ENCODE measurements around the gene RIC1.

The RIC1 gene

GRCh38 chr9:5789489-5789888, 160.6 kb downstream of the RIC1 start:
- Histone ChIP-seq H2BK12ac (ENCODE audit: low read length) (no peak overlapping the region), H3K79me1 (ENCODE audit: low read length) (no peaks in the 10 kb centered on the region), H3K4me1 (ENCODE audit: control insufficient read depth in 1 of 2, insufficient read depth in 2 of 2, low read length in 2 of 2) (no peaks in the 10 kb centered on the region), H4K12ac (ENCODE audit: low read depth, low read length) (no peak overlapping the region), H2BK5ac (ENCODE audit: low read depth, low read length, poor library complexity) (no peak overlapping the region), H2AK5ac (ENCODE audit: low read length) (no peak overlapping the region), H3K36me3 (ENCODE audit: control insufficient read depth in 1 of 2, insufficient read depth in 2 of 2, low read length in 2 of 2) (peaks cover 0 to 4% of the 10 kb centered on the region in 2 experiments), H2BK120ac (ENCODE audit: insufficient read depth, low read length, poor library complexity) (no peak overlapping the region), H3K14ac (ENCODE audit: low read length) (no peak overlapping the region), H3K27ac (ENCODE audit: low read depth, low read length) (no peak overlapping the region), H3K9ac (ENCODE audit: low read length) (no peak overlapping the region), H4K8ac (ENCODE audit: low read depth, low read length) (no peak overlapping the region), H4K91ac (ENCODE audit: low read depth, low read length) (no peak overlapping the region), H3K4ac (ENCODE audit: low read depth, low read length) (no peak overlapping the region), H3K9me3 (ENCODE audit: insufficient read depth, low read depth, low read length) (no peaks in the 10 kb centered on the region), H3K79me2 (ENCODE audit: control insufficient read depth, insufficient read depth, low read length, poor library complexity) (no peaks in the 10 kb centered on the region), H3K23ac (ENCODE audit: low read length) (no peak overlapping the region), H3K4me2 (ENCODE audit: low read length) (no peak overlapping the region), H3K27me3 (ENCODE audit: insufficient read depth, low read length) (no peaks in the 10 kb centered on the region), H3K18ac (ENCODE audit: low read length) (no peak overlapping the region), H2AFZ (ENCODE audit: insufficient read depth, low read length, poor library complexity) (no peak overlapping the region), H3K4me3 (ENCODE audit: low read depth, low read length) (no peak overlapping the region)
- WGBS (ENCODE audit: extremely low coverage, insufficient coverage, insufficient read length), result no CpG with 5 or more reads among the region's 5 CpGs
- no peak for DNase-seq

DNA sequence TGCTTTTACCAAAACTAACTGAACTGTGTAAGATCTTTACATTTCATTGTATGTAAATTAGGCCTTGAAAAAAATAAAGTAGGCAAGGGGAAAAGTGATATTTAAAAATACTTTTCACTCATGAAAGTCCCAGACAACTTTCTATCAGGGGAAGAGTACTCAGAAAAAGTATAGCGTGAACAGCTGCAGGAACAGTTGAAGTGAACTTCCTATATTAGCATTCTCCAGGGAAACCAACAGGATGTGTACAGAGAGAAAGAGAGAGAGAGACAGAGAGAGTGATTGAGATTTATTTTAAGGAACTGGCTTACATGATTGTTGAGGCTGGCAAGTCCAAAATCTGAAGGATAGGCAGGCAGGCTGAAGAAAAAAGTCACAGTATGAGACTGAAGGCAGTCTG, 162.0 kb downstream of the RIC1 start:
- H3K4me1 ChIP-seq (ENCODE audit: control insufficient read depth in 1 of 2, insufficient read depth in 2 of 2, low read length in 2 of 2), result no peaks in the 10 kb centered on the region
- H3K4ac ChIP-seq (ENCODE audit: low read depth, low read length), result no peak overlapping the region
- no peak overlapping the region for H3K9ac ChIP-seq (ENCODE audit: low read length)
- no peak overlapping the region for H3K18ac ChIP-seq (ENCODE audit: low read length)
- H3K9me3 ChIP-seq (ENCODE audit: insufficient read depth, low read depth, low read length), result no peaks in the 10 kb centered on the region
- H3K4me2 ChIP-seq (ENCODE audit: low read length), result no peak overlapping the region
- H2BK120ac ChIP-seq (ENCODE audit: insufficient read depth, low read length, poor library complexity), result no peak overlapping the region
- H3K79me2 ChIP-seq (ENCODE audit: control insufficient read depth, insufficient read depth, low read length, poor library complexity), result no peaks in the 10 kb centered on the region
- H3K27ac ChIP-seq (ENCODE audit: low read depth, low read length), result no peak overlapping the region
- no peak overlapping the region for H4K8ac ChIP-seq (ENCODE audit: low read depth, low read length)
- no peak for DNase-seq
- no peak overlapping the region for H2AK5ac ChIP-seq (ENCODE audit: low read length)
- no peak overlapping the region for H3K4me3 ChIP-seq (ENCODE audit: low read depth, low read length)
- no peak overlapping the region for H3K14ac ChIP-seq (ENCODE audit: low read length)
- no peak overlapping the region for H4K91ac ChIP-seq (ENCODE audit: low read depth, low read length)
- no CpG with 5 or more reads among the region's 1 CpG for WGBS (ENCODE audit: extremely low coverage, insufficient coverage, insufficient read length)
- no peaks in the 10 kb centered on the region for H3K79me1 ChIP-seq (ENCODE audit: low read length)
- no peak overlapping the region for H3K23ac ChIP-seq (ENCODE audit: low read length)
- peaks cover 0 to 2% of the 10 kb centered on the region in 2 experiments for H3K36me3 ChIP-seq (ENCODE audit: control insufficient read depth in 1 of 2, insufficient read depth in 2 of 2, low read length in 2 of 2)
- H2BK12ac ChIP-seq (ENCODE audit: low read length), result no peak overlapping the region
- no peak overlapping the region for H2AFZ ChIP-seq (ENCODE audit: insufficient read depth, low read length, poor library complexity)
- no peak overlapping the region for H4K12ac ChIP-seq (ENCODE audit: low read depth, low read length)
- no peaks in the 10 kb centered on the region for H3K27me3 ChIP-seq (ENCODE audit: insufficient read depth, low read length)
- H2BK5ac ChIP-seq (ENCODE audit: low read depth, low read length, poor library complexity), result no peak overlapping the region

DNA sequence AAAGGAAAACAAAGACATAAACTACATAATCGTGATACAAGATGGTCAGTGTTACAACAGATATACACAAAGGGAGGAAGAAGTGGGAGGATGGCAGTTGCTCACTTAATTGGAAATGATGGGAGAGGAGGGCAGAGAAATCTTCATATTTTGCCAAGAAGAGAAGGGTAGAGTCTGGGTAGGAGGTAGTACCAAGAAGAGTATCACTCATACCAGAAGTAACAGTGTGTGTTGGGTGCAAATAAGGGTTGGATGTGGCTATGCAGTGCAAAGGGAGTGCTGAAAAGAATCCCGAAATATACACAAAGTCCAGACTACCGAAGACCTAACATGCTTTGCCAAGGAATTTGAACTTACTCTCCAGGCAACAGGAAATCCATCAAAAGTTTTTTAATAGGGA, 163.0 kb downstream of the RIC1 start:
- no CpG with 5 or more reads among the region's 3 CpGs for WGBS (ENCODE audit: extremely low coverage, insufficient coverage, insufficient read length)
- H3K4me1 ChIP-seq (ENCODE audit: control insufficient read depth in 1 of 2, insufficient read depth in 2 of 2, low read length in 2 of 2), result no peaks in the 10 kb centered on the region
- H3K36me3 ChIP-seq (ENCODE audit: control insufficient read depth in 1 of 2, insufficient read depth in 2 of 2, low read length in 2 of 2), result no peaks in the 10 kb centered on the region
- no peaks in the 10 kb centered on the region for H3K79me2 ChIP-seq (ENCODE audit: control insufficient read depth, insufficient read depth, low read length, poor library complexity)
- H2AFZ ChIP-seq (ENCODE audit: insufficient read depth, low read length, poor library complexity), result no peak overlapping the region
- H2BK120ac ChIP-seq (ENCODE audit: insufficient read depth, low read length, poor library complexity), result no peak overlapping the region
- H3K9me3 ChIP-seq (ENCODE audit: insufficient read depth, low read depth, low read length), result no peaks in the 10 kb centered on the region
- no peak overlapping the region for H4K91ac ChIP-seq (ENCODE audit: low read depth, low read length)
- H3K4me2 ChIP-seq (ENCODE audit: low read length), result no peak overlapping the region
- no peak overlapping the region for H4K12ac ChIP-seq (ENCODE audit: low read depth, low read length)
- H3K27me3 ChIP-seq (ENCODE audit: insufficient read depth, low read length), result no peaks in the 10 kb centered on the region
- no peak overlapping the region for H2BK12ac ChIP-seq (ENCODE audit: low read length)
- H3K9ac ChIP-seq (ENCODE audit: low read length), result no peak overlapping the region
- no peak overlapping the region for H3K4ac ChIP-seq (ENCODE audit: low read depth, low read length)
- H3K4me3 ChIP-seq (ENCODE audit: low read depth, low read length), result no peak overlapping the region
- H3K23ac ChIP-seq (ENCODE audit: low read length), result no peak overlapping the region
- no peak overlapping the region for H2AK5ac ChIP-seq (ENCODE audit: low read length)
- no peak overlapping the region for H3K18ac ChIP-seq (ENCODE audit: low read length)
- H3K14ac ChIP-seq (ENCODE audit: low read length), result no peak overlapping the region
- no peak overlapping the region for H3K27ac ChIP-seq (ENCODE audit: low read depth, low read length)
- DNase-seq, result no peak
- H3K79me1 ChIP-seq (ENCODE audit: low read length), result no peaks in the 10 kb centered on the region
- no peak overlapping the region for H4K8ac ChIP-seq (ENCODE audit: low read depth, low read length)
- H2BK5ac ChIP-seq (ENCODE audit: low read depth, low read length, poor library complexity), result no peak overlapping the region

DNA sequence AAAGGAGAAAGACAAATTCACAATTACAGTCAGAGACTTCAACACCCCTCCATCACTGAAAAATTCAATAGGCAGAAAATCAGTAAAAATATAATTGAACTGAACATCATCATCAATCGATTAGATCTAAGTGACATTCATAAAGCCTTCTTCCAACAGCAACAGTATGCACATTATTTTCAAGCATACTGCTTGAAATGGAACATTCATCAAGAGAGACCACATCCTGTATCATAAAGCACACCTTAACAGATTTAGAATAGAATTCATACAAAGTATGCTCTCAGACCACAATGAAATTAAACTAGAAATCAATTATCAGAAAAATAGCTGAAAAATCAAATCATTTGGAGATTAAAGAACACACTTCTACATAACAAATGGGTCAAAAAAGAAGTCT, 164.9 kb downstream of the RIC1 start:
- no peak overlapping the region for H4K12ac ChIP-seq (ENCODE audit: low read depth, low read length)
- H3K9ac ChIP-seq (ENCODE audit: low read length), result no peak overlapping the region
- H3K9me3 ChIP-seq (ENCODE audit: insufficient read depth, low read depth, low read length), result no peaks in the 10 kb centered on the region
- H3K4ac ChIP-seq (ENCODE audit: low read depth, low read length), result no peak overlapping the region
- H2BK12ac ChIP-seq (ENCODE audit: low read length), result no peak overlapping the region
- no peaks in the 10 kb centered on the region for H3K79me1 ChIP-seq (ENCODE audit: low read length)
- no peak overlapping the region for H2AK5ac ChIP-seq (ENCODE audit: low read length)
- H3K27me3 ChIP-seq (ENCODE audit: insufficient read depth, low read length), result no peaks in the 10 kb centered on the region
- peaks cover 0 to 2% of the 10 kb centered on the region in 2 experiments for H3K36me3 ChIP-seq (ENCODE audit: control insufficient read depth in 1 of 2, insufficient read depth in 2 of 2, low read length in 2 of 2)
- no CpG with 5 or more reads among the region's 1 CpG for WGBS (ENCODE audit: extremely low coverage, insufficient coverage, insufficient read length)
- no peak overlapping the region for H4K8ac ChIP-seq (ENCODE audit: low read depth, low read length)
- no peaks in the 10 kb centered on the region for H3K4me1 ChIP-seq (ENCODE audit: control insufficient read depth in 1 of 2, insufficient read depth in 2 of 2, low read length in 2 of 2)
- H3K18ac ChIP-seq (ENCODE audit: low read length), result no peak overlapping the region
- H3K23ac ChIP-seq (ENCODE audit: low read length), result no peak overlapping the region
- H2BK5ac ChIP-seq (ENCODE audit: low read depth, low read length, poor library complexity), result no peak overlapping the region
- no peak overlapping the region for H2AFZ ChIP-seq (ENCODE audit: insufficient read depth, low read length, poor library complexity)
- H3K27ac ChIP-seq (ENCODE audit: low read depth, low read length), result no peak overlapping the region
- no peak overlapping the region for H3K14ac ChIP-seq (ENCODE audit: low read length)
- no peak overlapping the region for H3K4me3 ChIP-seq (ENCODE audit: low read depth, low read length)
- H3K4me2 ChIP-seq (ENCODE audit: low read length), result no peak overlapping the region
- DNase-seq, result no peak
- H3K79me2 ChIP-seq (ENCODE audit: control insufficient read depth, insufficient read depth, low read length, poor library complexity), result no peaks in the 10 kb centered on the region
- H2BK120ac ChIP-seq (ENCODE audit: insufficient read depth, low read length, poor library complexity), result no peak overlapping the region
- H4K91ac ChIP-seq (ENCODE audit: low read depth, low read length), result no peak overlapping the region
